OCI-LY1 (cell line): ENCODE results near the gene FTSJ3.

Experiments
- H2AFZ ChIP-seq: fragments of 200-600 bp; sonication (generic), shearing (Covaris generic); 2 replicates; pipeline ENCODE4 v1.6.0; 2014; ENCODE audit warnings: antibody characterized with exemption, mild to moderate bottlenecking, low read length
- H3F3A ChIP-seq: fragments of 200-600 bp; sonication (generic), shearing (Covaris generic); 2 replicates; pipeline ENCODE4 v1.6.0; 2014; ENCODE audit warnings: mild to moderate bottlenecking, antibody characterized with exemption, low read length, moderate library complexity; ENCODE audit not compliant: insufficient read depth
- H3K27ac ChIP-seq: fragments of 200-600 bp; sonication (generic); 2 replicates; pipeline ENCODE4 v1.5.1; 2014; ENCODE audit warnings: low read length, mixed run types, mild to moderate bottlenecking, low read depth; ENCODE audit not compliant: poor library complexity, severe bottlenecking
- H3K27me3 ChIP-seq: fragments of 200-600 bp; sonication (generic); 2 replicates; pipeline ENCODE4 v1.6.0; 2014; ENCODE audit warnings: antibody characterized with exemption, mild to moderate bottlenecking, low read length, moderate library complexity; ENCODE audit not compliant: insufficient read depth
- H3K36me3 ChIP-seq: fragments of 200-600 bp; sonication (generic); 2 replicates; pipeline ENCODE4 v1.6.1; 2014; ENCODE audit warnings: mild to moderate bottlenecking, antibody characterized with exemption, low read length, moderate library complexity, mixed read lengths; ENCODE audit not compliant: insufficient read depth
- H3K4me1 ChIP-seq: fragments of 200-600 bp; sonication (generic); 2 replicates; pipeline ENCODE4 v1.5.1; 2014; ENCODE audit warnings: mild to moderate bottlenecking, low read length, moderate library complexity; ENCODE audit not compliant: insufficient read depth, severe bottlenecking
- H3K4me2 ChIP-seq: fragments of 200-600 bp; sonication (generic), shearing (Covaris generic); 2 replicates; pipeline ENCODE4 v1.6.1; 2014; ENCODE audit warnings: low read length
- H3K4me3 ChIP-seq: fragments of 200-600 bp; sonication (generic); 2 replicates; pipeline ENCODE4 v1.5.1; 2014; ENCODE audit warnings: low read length, low read depth, mild to moderate bottlenecking, mixed read lengths; ENCODE audit not compliant: poor library complexity, severe bottlenecking
- H3K79me2 ChIP-seq: fragments of 200-600 bp; shearing (Covaris generic); 2 replicates; pipeline ENCODE4 v1.6.1; 2016; ENCODE audit warnings: mixed run types, low read length, mixed read lengths; ENCODE audit not compliant: insufficient read depth
- H3K9ac ChIP-seq: fragments of 200-600 bp; sonication (generic), shearing (Covaris generic); 2 replicates; pipeline ENCODE4 v1.6.1; 2014; ENCODE audit warnings: mild to moderate bottlenecking, low read length, mixed read lengths
- H3K9me2 ChIP-seq: fragments of 200-600 bp; sonication (generic), shearing (Covaris generic); 2 replicates; pipeline ENCODE4 v1.6.1; 2014; ENCODE audit warnings: low read depth, mild to moderate bottlenecking, low read length, mixed read lengths
- H3K9me3 ChIP-seq: fragments of 200-600 bp; shearing (Covaris generic); 2 replicates; pipeline ENCODE4 v1.6.1; 2014; ENCODE audit warnings: low read length, mixed read lengths
- H4K20me1 ChIP-seq: fragments of 200-600 bp; sonication (generic), shearing (Covaris generic); 2 replicates; pipeline ENCODE4 v1.6.0; 2016; ENCODE audit warnings: mild to moderate bottlenecking, low read length; ENCODE audit not compliant: insufficient read depth
- EZH2 ChIP-seq: fragments of 200-600 bp; sonication (generic), shearing (Covaris generic); IDR thresholded peaks from 2 replicates; pipeline ENCODE4 v1.8.0; 2017; ENCODE audit warnings: borderline replicate concordance, mixed run types, mild to moderate bottlenecking, antibody characterized with exemption, low read length, moderate library complexity, mixed read lengths
- TF ChIP-seq, protein P1 (sequence below): fragments of 200-600 bp; sonication (generic), shearing (Covaris generic); IDR thresholded peaks from 2 replicates; pipeline ENCODE4 v1.5.1; 2017; ENCODE audit warnings: mild to moderate bottlenecking, antibody characterized with exemption, low read length, moderate library complexity, mixed read lengths

FTSJ3 gene

DNA sequence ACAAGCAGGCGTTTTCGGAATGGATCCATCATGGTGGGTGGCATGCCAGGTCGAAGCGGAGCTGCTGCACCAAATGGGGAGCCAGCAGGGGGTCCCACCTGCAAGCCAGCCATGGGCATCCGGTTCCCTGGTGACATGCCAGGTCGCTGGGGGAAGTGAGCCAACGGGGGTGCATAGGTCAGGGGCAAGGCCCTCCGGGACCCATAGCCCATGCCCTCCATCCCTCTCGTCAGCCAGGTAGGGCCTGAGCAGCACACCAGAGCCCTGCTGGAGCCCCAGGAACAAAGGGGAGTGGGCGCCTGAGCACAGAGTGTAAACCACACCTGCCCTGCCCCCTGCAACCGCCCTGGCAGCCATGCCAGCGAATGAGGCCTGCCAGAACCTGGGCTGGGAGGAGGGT, 10.0 kb upstream of the FTSJ3 start:
- H3K4me2 ChIP-seq: no peak overlapping the region

DNA sequence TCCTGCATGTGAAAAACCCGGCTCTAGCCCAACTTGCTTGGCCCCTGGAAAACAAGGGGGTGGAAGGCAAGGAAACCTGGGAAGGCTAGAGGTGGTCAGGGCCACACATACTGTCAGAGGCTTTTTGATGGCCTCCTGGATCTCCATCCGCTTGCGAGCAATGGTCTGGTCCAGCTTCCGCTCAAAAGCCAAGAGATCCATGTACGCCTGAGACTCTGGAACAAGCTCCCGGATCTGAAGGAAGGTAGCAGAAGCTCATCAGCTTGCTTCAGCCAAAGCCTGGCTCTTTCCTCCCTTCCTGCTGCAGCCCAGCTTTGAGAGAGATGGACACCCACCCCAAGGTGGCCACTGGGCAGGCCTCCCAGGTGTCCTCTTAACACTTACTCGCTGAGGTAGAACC, 9.3 kb upstream of the FTSJ3 start:
- Histone ChIP-seq H3K36me3 (peaks cover 59% of the 10 kb centered on the region), H2AFZ (no peak overlapping the region), H3K4me2 (no peak overlapping the region), H3F3A (no peaks in the 10 kb centered on the region), H3K9me2 (no peaks in the 10 kb centered on the region), H3K27ac (no peak overlapping the region), H3K27me3 (no peaks in the 10 kb centered on the region), H4K20me1 (no peaks in the 10 kb centered on the region), H3K4me3 (no peak overlapping the region), H3K4me1 (peaks cover 38% of the 10 kb centered on the region), H3K9ac (no peak overlapping the region), H3K9me3 (no peaks in the 10 kb centered on the region), H3K79me2 (peaks cover 31% of the 10 kb centered on the region)
- TF ChIP-seq, protein P1, sequence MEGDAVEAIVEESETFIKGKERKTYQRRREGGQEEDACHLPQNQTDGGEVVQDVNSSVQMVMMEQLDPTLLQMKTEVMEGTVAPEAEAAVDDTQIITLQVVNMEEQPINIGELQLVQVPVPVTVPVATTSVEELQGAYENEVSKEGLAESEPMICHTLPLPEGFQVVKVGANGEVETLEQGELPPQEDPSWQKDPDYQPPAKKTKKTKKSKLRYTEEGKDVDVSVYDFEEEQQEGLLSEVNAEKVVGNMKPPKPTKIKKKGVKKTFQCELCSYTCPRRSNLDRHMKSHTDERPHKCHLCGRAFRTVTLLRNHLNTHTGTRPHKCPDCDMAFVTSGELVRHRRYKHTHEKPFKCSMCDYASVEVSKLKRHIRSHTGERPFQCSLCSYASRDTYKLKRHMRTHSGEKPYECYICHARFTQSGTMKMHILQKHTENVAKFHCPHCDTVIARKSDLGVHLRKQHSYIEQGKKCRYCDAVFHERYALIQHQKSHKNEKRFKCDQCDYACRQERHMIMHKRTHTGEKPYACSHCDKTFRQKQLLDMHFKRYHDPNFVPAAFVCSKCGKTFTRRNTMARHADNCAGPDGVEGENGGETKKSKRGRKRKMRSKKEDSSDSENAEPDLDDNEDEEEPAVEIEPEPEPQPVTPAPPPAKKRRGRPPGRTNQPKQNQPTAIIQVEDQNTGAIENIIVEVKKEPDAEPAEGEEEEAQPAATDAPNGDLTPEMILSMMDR: no peak

More for the DNA sequence above, 10.0 kb upstream of the FTSJ3 start:
- H3K9me3 ChIP-seq: no peaks in the 10 kb centered on the region
- no peak overlapping the region for H3K27ac ChIP-seq
- H3K79me2 ChIP-seq: peaks cover 36% of the 10 kb centered on the region
- H3K27me3 ChIP-seq: no peaks in the 10 kb centered on the region
- TF ChIP-seq, protein P1: no peak
- TF ChIP-seq EZH2: no peak
- H3F3A ChIP-seq: no peaks in the 10 kb centered on the region
- H3K9me2 ChIP-seq: no peaks in the 10 kb centered on the region
- H2AFZ ChIP-seq: no peak overlapping the region
- no peak overlapping the region for H3K9ac ChIP-seq
- peaks cover 38% of the 10 kb centered on the region for H3K4me1 ChIP-seq
- peaks cover 53% of the 10 kb centered on the region for H3K36me3 ChIP-seq
- no peaks in the 10 kb centered on the region for H4K20me1 ChIP-seq
- H3K4me3 ChIP-seq: no peak overlapping the region

DNA sequence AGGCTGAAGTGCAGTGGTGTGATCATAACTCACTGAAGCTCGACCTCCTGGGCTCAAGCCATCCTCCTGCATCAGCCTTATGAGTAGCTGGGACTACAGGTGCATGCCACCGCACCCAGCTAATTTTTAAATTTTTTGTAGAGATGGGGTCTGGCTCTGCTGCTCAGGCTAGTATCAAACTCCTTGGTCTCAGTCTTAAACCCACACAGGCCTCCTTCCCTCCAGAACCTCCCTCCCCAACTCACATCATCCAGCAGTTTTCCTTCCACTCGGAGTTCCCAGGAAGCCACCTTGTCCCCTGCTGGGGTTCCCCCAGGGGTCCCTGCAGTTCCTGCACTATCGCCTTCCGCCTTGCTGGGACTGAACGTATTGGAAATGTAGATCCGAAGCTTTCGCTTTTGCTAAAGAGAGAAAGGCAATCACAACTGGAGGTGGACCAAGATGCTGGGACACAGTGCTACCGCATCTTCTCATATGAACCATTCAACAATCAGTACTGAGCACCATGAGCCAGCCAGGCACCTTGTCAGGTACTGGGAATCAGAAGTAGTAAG, 7.8 kb upstream of the FTSJ3 start:
- TF ChIP-seq, protein P1: no peak
- TF ChIP-seq EZH2: no peak
- peaks cover 16% of the 10 kb centered on the region for H3K79me2 ChIP-seq
- H3K4me3 ChIP-seq: no peak overlapping the region
- no peak overlapping the region for H2AFZ ChIP-seq
- H3K9me3 ChIP-seq: no peaks in the 10 kb centered on the region
- H3K36me3 ChIP-seq: peaks cover 75% of the 10 kb centered on the region
- no peak overlapping the region for H3K9ac ChIP-seq
- no peaks in the 10 kb centered on the region for H4K20me1 ChIP-seq
- H3K9me2 ChIP-seq: no peaks in the 10 kb centered on the region
- no peak overlapping the region for H3K4me2 ChIP-seq
- H3K27ac ChIP-seq: no peak overlapping the region
- no peaks in the 10 kb centered on the region for H3K27me3 ChIP-seq
- no peaks in the 10 kb centered on the region for H3F3A ChIP-seq
- H3K4me1 ChIP-seq: peaks cover 26% of the 10 kb centered on the region
